Measurements from ENCODE around the gene PGM5. TPM values are rescaled to one million over a fixed set of nuclear protein-coding genes. Genes with fewer than 3 reads are reported as not detected.

PGM5 gene
- total RNA-seq, 1 experiment from 2014 or later = not detected

DNA sequence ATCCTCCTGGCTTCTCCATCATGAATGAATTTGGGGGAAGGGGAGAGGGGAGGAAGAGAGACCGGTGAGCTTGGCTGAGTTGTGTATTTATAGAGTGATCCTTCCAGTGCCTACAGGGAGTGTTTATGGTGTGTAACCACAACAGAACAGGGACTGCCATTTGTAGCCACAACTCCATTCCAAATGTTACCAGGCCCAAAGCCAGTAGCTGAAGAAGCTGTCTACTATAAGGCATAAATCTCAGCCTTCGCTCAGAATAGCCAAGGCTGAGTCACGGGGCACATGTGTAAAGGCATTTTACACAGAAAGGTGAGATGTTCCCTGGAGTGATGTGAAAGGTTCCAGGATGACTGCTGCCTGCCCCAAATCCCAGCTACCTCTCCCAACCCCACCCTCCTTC, 181.8 kb downstream of the PGM5 start:
- Histone ChIP-seq H3K4me2 (ENCODE audit: insufficient read depth, insufficient read length, low read length) (no peak overlapping the region), H3K4ac (ENCODE audit: low read depth, low read length) (no peak overlapping the region), H3K9me3 (ENCODE audit: control insufficient read depth, low read depth, low read length) (no peaks in the 10 kb centered on the region), H2BK15ac (ENCODE audit: low read depth, low read length) (no peak overlapping the region), H3K9ac (ENCODE audit: extremely low read depth, insufficient read length, low read length) (no peak overlapping the region), H4K91ac (ENCODE audit: insufficient read length, low read depth, low read length) (no peak overlapping the region), H2BK5ac (ENCODE audit: insufficient read length, low read length) (no peak overlapping the region), H3K27me3 (ENCODE audit: insufficient read depth, low read length) (peaks cover 2% of the 10 kb centered on the region; the same call in 1 of the 2 replicates), H3K27ac (ENCODE audit: insufficient read length, low read depth, low read length) (no peak overlapping the region), H3K79me1 (ENCODE audit: insufficient read depth, low read depth, low read length, poor library complexity, severe bottlenecking) (no peaks in the 10 kb centered on the region), H4K8ac (replicated peaks; ENCODE audit: insufficient read length, low read depth, low read length) (no peak overlapping the region), H2BK12ac (ENCODE audit: insufficient read length, low read depth, low read length) (no peak overlapping the region), H3K23me2 (ENCODE audit: insufficient read length, low read depth, low read length, poor library complexity, severe bottlenecking) (no peaks in the 10 kb centered on the region), H3K79me2 (ENCODE audit: insufficient read depth, low read length) (no peaks in the 10 kb centered on the region), H3K18ac (ENCODE audit: insufficient read length, low read depth, low read length) (no peak overlapping the region), H4K20me1 (ENCODE audit: control insufficient read depth, insufficient read depth, insufficient read length) (no peaks in the 10 kb centered on the region), H3K23ac (ENCODE audit: insufficient read length, low read depth, low read length) (no peak overlapping the region), H3T11ph (ENCODE audit: low read length) (no peak overlapping the region), H3K4me1 (ENCODE audit: insufficient read depth, low read length) (no peaks in the 10 kb centered on the region), H2BK20ac (ENCODE audit: low read depth, low read length, poor library complexity, severe bottlenecking) (no peak overlapping the region), H2BK120ac (ENCODE audit: low read depth, low read length, poor library complexity, severe bottlenecking) (no peak overlapping the region), H3K14ac (ENCODE audit: insufficient read depth, low read length) (no peak overlapping the region), H2AFZ (ENCODE audit: low read length) (no peak overlapping the region), H2AK5ac (ENCODE audit: insufficient read length, low read length) (no peak overlapping the region), H4K5ac (ENCODE audit: insufficient read length, low read depth, low read length) (no peak overlapping the region), H3K56ac (ENCODE audit: insufficient read length, low read depth, low read length) (no peak overlapping the region)
- DNase-seq = no peak
- Mint-ChIP-seq H3K4me1 (no peaks in the 10 kb centered on the region), H3K27me3 (ENCODE audit: low read depth) (peaks cover 97% of the 10 kb centered on the region), H3K27ac (no peak overlapping the region), H3K9me3 (no peaks in the 10 kb centered on the region; a peak in 1 of 5 replicates), H3K36me3 (ENCODE audit: insufficient read depth in 1 of 3, low read depth in 3 of 3) (no peaks in the 10 kb centered on the region), H3K4me3 (no peak overlapping the region)
- TF ChIP-seq, protein P1, sequence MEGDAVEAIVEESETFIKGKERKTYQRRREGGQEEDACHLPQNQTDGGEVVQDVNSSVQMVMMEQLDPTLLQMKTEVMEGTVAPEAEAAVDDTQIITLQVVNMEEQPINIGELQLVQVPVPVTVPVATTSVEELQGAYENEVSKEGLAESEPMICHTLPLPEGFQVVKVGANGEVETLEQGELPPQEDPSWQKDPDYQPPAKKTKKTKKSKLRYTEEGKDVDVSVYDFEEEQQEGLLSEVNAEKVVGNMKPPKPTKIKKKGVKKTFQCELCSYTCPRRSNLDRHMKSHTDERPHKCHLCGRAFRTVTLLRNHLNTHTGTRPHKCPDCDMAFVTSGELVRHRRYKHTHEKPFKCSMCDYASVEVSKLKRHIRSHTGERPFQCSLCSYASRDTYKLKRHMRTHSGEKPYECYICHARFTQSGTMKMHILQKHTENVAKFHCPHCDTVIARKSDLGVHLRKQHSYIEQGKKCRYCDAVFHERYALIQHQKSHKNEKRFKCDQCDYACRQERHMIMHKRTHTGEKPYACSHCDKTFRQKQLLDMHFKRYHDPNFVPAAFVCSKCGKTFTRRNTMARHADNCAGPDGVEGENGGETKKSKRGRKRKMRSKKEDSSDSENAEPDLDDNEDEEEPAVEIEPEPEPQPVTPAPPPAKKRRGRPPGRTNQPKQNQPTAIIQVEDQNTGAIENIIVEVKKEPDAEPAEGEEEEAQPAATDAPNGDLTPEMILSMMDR (conservative IDR thresholded peaks at IDR 0.05) = no peak
- no CpG with 5 or more reads among the region's 3 CpGs for WGBS (ENCODE audit: extremely low coverage, insufficient read length, low lambda C conversion rate)
